C4-2B (cell line): ENCODE measurements around the gene SLC6A11.

Source experiments
- H3K27ac ChIP-seq: fragments of 450-650 bp; 2 replicates; pipeline ENCODE4 v1.5.1; 2017
- ZFX ChIP-seq: fragments of 450-650 bp; IDR thresholded peaks from 2 replicates; pipeline ENCODE4 v1.6.1; 2017
- TF ChIP-seq, protein P1 (sequence below): fragments of 450-650 bp; conservative IDR thresholded peaks from 2 replicates; pipeline ENCODE4 v1.5.1; 2017; ENCODE audit warnings: mild to moderate bottlenecking

SLC6A11 gene

GRCh38 chr3:10982782-10983181, 166.8 kb downstream of the SLC6A11 start:
- no peak overlapping the region for H3K27ac ChIP-seq
- TF ChIP-seq, protein P1, sequence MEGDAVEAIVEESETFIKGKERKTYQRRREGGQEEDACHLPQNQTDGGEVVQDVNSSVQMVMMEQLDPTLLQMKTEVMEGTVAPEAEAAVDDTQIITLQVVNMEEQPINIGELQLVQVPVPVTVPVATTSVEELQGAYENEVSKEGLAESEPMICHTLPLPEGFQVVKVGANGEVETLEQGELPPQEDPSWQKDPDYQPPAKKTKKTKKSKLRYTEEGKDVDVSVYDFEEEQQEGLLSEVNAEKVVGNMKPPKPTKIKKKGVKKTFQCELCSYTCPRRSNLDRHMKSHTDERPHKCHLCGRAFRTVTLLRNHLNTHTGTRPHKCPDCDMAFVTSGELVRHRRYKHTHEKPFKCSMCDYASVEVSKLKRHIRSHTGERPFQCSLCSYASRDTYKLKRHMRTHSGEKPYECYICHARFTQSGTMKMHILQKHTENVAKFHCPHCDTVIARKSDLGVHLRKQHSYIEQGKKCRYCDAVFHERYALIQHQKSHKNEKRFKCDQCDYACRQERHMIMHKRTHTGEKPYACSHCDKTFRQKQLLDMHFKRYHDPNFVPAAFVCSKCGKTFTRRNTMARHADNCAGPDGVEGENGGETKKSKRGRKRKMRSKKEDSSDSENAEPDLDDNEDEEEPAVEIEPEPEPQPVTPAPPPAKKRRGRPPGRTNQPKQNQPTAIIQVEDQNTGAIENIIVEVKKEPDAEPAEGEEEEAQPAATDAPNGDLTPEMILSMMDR: no peak
- no peak for TF ChIP-seq ZFX

- TF ChIP-seq, protein P1: peak; percentile 90
- TF ChIP-seq ZFX: no peak
- no peak overlapping the region for H3K27ac ChIP-seq
Measured at GRCh38 chr3:10983219-10983916, 167.3 kb downstream of the SLC6A11 start.

DNA sequence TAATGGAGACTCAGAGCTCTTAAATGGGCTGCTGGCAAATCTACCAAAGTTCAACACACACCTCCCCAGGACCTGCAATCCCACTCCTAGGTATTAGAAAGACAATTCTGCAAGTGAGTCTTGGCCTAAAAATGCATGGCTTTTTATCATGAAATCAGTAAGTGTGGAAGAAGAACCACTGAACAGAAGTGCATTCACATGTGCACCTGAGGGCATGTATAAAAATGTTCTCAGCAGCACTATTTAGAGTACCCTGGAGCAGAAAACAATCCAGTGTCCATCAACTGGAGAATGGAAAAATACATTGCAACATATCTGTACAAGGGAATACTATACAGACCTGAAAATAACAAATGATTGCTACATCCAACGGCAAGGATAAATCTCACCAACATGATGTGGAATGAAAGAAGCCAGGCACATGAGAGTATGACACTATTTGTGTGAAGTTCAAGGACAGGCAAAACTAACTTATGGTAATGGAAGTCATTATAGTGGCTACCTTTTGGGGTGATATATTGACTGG, 168.4 kb downstream of the SLC6A11 start:
- TF ChIP-seq, protein P1: no peak
- no peak for TF ChIP-seq ZFX
- no peak overlapping the region for H3K27ac ChIP-seq

DNA sequence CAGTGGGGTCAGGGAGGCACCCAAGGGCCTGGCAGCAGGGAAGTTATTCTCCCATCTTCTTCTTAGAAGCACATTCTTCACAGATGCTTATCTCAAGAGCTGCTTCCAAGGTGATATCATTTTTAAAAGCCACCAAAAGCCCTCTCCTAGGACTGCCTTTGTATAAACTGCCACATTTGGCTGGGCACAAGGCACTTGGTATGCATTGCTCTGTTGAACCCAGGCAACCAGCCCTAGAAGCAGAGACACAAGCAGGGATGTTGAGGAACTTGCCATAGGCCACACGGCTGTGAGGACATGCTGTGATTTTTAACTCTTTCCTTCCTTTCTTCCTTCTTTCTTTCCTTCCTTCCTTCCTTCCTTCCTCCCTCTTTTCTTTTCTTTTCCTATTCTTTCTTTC, 169.2 kb downstream of the SLC6A11 start:
- H3K27ac ChIP-seq: no peak overlapping the region
- no peak for TF ChIP-seq ZFX
- TF ChIP-seq, protein P1: no peak

- H3K27ac ChIP-seq: no peak overlapping the region
- TF ChIP-seq, protein P1: no peak
- TF ChIP-seq ZFX: no peak
Measured at GRCh38 chr3:10986592-10986991, 170.6 kb downstream of the SLC6A11 start.

DNA sequence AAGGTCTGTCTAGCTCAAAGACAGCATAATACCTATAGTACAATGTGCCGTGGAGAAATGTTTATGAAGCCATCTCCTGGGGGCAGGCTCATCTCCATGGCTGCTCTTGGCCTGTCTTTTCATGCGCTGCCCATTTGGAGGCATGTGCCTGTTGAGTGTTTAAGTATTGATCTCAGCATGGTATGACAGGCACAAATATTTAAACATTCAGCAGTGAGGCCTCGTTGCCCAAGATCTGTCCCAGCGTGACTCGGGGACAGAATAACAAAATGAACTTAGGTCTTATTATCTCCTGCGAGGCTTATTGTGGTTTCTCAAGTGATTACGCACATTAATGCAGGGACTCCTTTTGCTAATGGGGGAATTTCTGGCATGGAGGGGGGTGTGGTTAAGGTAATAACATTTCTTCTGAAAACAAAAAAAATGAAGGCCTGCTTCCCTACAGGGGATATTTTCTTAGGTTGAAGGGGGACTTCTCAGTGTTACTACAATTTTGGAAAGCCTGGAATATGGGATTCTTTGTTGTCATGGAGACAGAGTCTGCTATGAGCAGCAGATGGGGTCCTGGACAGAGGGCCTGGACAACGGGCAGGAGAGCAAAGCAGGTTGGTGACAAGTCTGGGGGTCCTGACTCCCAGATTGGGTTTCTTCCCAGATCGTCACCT, 172.1 kb downstream of the SLC6A11 start:
- TF ChIP-seq ZFX: no peak
- TF ChIP-seq, protein P1: no peak
- H3K27ac ChIP-seq: no peak overlapping the region

DNA sequence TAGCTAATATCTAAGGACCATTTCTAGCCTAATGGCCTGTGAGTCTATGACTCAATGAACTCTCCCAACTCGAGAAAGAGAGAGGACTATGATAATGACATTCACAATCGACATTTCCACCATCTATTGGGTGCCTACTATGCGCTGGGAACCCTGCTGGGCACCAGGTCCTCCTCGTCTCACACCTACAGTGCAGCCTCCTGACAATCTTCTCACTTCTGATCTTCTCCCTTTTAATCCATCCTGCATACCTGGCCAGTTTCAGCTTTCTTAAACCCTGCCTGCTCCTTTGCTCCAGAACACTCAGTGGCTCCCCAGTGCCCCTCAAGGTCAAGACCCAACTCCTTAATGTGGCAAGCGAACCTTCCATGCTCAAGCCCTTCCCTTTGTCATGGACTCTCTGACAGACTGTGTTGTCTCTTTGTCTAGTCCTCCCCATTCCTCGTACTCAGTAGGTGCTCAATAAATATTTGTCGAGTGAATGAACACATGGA, 173.0 kb downstream of the SLC6A11 start:
- no peak overlapping the region for H3K27ac ChIP-seq
- no peak for TF ChIP-seq ZFX
- TF ChIP-seq, protein P1: no peak
